ACHN (cell line): ENCODE results near the gene TCP10L.
"Not testable (repeated sequence)": the region's sequence is repeated elsewhere in the genome, so short reads cannot be mapped to it uniquely, and the experiment has no call there.

Experiments
- DNase-seq: peaks from one replicate; pipeline ENCODE4 v3.0.0-alpha.2; 2015
- in situ Hi-C: cut with HindIII; loops from 2 replicates; pipeline ENCODE4 v1.10.0; 2017; ENCODE audit warnings: low sequenced_read_pairs, low pct_ligation_motif_present, low pct_unique_long_range_greater_than_20kb

TCP10L gene

GRCh38 chr21:32585042-32585710 is at the start of gene TCP10L:
Gene TCP10L, minus strand, starts transcription at chr21:32585523. Its CDS starts 1,219 bp downstream, at chr21:32584304.
- in situ Hi-C loops = no loop called here
- no peak for DNase-seq

GRCh38 chr21:32626621-32627196 is 41.4 kb upstream of the TCP10L start:
- DNase-seq = no peak
- in situ Hi-C loops = no loop called here

GRCh38 chr21:32618218-32618617 is 32.9 kb upstream of the TCP10L start:
- DNase-seq, in situ Hi-C loops: not testable (repeated sequence)

DNA sequence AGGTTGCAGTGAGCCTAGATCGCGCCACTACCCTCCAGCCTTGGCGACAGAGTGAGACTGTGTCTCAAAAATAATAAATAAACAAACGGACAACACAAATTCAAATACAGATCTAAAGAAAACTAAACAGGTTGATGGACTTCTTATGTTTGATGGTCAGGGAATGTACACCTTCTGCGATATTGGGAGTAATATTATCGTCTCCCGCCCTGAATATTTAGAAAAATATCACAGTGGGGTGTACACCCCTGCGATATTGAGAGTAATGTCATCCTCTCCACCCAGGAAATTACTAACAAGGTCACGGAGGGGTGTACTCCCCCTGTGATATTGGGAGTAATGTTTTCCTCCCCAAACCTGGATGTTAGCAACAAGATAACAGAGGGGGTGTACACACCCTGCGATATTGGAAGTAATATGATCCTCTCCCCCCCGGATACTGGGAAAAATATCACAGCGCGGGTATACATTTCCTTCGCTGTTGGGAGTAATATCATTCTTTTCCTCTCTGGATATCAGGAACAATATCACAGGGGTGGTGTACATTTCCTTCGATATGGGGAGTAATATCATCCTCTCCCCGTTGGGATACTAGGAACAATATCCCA is 28.2 kb upstream of the TCP10L start:
- DNase-seq = no peak
- in situ Hi-C loops = no loop called here

- in situ Hi-C loops = no loop called here
- no peak for DNase-seq
Observed at GRCh38 chr21:32612999-32613337, 27.6 kb upstream of the TCP10L start.

DNA sequence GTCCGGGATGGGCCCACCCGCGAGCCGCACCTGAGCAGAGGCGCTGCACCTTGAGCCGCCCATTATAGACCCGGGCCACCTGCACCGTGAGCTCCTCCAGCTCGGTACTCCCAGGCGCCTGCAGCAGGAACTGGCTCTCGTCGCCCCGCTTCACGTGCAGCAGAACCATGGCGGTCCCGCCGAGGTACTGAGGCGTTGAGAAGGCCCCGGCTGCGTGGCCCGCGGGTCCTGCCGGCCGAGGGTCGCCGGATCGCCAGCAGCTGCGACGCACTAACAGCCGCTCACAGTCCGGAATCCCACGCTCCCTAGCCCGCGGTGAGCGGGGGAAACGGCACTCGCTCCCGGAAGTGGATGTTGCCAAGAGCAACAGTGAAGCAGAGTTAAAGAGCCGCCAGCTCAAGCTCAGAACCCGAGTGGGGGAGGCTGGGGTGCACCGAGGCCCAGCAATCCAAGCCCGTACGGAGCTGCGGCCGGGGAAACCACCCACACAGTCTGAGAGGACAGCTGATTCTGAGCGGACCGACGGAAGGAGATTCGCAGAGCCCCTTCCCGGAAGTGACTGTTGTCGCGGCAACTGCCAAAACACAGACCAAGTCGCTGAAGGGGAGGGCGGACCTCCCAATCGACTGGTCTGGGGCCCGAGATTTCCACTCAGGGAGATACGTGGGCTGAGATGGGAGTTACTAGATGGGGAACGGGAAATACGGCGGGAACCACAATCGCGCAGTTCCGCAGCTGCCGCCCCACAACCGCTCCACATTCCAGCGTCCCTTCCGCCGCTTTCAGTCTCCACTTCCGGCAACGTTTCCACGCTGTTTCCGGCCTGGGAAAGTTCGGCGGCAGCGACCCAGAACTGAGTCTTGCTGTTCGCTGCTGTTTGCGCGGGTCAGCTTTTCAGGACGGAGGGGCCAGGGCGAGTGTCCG is 27.0 kb upstream of the TCP10L start, which contains the start of gene CFAP298:
Gene CFAP298, minus strand, starts transcription at position 303 of the 924 bp plus-strand sequence. Its CDS starts 134 bp downstream, at position 169.
- peak; percentile 83 for DNase-seq
- in situ Hi-C loops = no loop called here

DNA sequence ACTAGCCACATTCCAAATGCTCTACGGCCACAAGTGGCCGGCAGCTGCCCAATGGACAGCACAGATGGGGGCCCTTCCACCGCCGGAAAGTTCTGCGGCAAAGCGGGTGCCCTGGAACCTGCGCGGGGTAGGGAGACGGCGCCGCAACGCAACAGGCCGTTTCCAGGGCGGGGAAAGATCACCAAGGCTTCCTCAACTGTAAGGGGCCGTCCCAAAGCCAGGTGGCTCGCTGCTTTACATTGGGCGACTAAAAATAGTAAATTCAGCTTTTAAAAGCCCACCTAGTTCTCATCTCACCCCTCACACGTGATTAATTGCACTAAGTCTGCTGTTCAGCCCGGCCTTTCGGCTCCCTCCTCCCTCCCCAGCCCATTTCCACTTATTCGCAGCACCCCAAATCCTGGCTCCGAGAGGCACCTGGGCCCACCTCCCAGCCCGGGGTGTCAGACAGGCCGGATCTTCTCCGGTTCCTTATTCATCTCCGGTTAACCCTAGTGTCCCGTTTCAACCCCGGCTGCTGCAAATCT is 26.2 kb upstream of the TCP10L start:
- peak; percentile 25 for DNase-seq

DNA sequence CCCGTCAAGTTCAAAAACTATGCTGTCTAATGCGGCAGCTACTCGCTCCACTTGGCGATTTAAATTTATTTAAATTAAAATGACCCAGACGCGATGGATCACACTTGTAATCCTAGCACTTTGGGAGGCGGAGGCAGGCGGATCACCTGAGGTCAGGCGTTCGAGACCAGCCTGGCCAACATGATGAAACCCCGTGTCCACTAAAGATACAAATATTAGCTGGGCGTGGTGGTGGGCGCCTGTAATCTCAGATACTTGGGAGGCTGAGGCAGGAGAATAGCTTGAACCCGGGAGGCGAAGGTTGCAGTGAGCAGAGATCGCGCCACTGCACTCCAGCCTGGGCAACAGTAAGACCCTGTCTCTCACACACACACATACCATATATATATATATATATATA is 25.6 kb upstream of the TCP10L start:
- DNase-seq, in situ Hi-C loops: not testable (repeated sequence)

More for the DNA sequence above, 26.2 kb upstream of the TCP10L start:
- in situ Hi-C loops = no loop called here

GRCh38 chr21:32608851-32609250 is 23.5 kb upstream of the TCP10L start:
- in situ Hi-C loops = no loop called here
- DNase-seq = no peak

GRCh38 chr21:32605469-32605868 is 20.1 kb upstream of the TCP10L start:
- no peak for DNase-seq
- in situ Hi-C loops = no loop called here

DNA sequence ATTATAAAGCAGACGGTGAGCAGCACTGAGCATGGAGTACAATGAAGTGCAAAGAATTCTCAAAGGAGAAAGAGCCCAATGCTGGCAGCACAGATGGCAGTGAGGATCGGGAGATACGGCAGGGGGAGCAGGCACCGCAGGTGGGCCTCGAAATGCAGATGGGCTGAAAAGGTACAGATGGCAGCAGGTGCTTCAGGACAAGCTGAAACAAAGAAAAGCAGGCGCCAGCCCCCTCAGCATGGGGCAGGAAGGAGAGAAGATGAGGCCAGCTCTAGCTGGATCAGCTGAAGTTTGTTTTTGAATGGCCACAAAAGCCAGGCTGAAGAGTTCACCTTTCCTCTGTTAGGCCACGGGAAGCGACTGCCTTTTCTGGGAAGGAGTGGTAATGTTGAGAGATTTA is 19.1 kb upstream of the TCP10L start:
- no peak for DNase-seq
- in situ Hi-C loops = no loop called here

- no peak for DNase-seq
- in situ Hi-C loops = no loop called here
Observed at GRCh38 chr21:32603131-32603530, 17.8 kb upstream of the TCP10L start.

- no peak for DNase-seq
- in situ Hi-C loops = no loop called here
Observed at GRCh38 chr21:32602099-32602498, 16.8 kb upstream of the TCP10L start.

GRCh38 chr21:32599526-32599925 is 14.2 kb upstream of the TCP10L start:
- no peak for DNase-seq
- in situ Hi-C loops = no loop called here

DNA sequence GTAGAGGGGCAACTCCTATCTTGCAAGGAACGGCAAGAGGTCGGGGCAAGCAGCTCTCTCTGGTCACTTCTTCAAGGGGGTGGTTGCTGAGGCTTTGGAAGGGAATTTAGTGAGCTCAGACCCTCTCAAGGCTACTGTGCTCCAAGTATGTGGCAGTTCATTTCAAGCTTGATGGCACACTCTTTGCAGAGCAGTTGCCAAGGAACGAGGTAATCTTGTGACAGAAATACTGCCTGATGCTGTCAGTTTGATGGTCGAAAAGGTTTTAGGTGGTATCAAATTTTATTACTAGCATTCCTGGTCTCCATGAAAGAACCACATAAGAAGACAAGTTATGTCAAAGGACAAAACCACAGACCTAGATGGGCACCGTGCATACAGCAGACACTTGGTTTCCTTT is 13.8 kb upstream of the TCP10L start:
- DNase-seq = no peak
- in situ Hi-C loops = no loop called here

DNA sequence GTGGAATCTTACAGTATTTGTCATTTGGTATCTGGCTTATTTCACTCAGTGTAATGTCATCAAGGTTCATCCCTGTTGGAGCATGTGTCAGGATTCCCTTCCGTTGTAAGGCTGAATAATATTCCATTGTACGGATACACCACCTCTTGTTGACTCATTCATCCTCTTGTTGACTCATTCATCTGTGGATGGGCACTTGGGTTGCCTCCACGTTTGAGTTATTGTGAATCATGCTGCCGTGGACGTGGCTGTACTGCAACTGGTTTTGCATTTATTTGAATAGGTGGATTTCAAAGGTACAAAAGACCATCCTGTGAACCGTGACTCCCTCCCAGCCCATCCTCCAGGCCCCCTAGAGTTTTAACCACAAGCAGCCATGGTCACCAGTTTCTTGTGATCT is 11.9 kb upstream of the TCP10L start:
- in situ Hi-C loops = no loop called here
- peak; percentile 72 for DNase-seq

- no peak for DNase-seq
- in situ Hi-C loops = no loop called here
Observed at GRCh38 chr21:32595431-32595830, 10.1 kb upstream of the TCP10L start.

- in situ Hi-C loops = no loop called here
- DNase-seq = no peak
Observed at GRCh38 chr21:32593690-32594089, 8.4 kb upstream of the TCP10L start.
